ENCODE data around the gene MKNK2. TPM values are rescaled to one million over a fixed set of nuclear protein-coding genes. Genes with fewer than 3 reads are reported as not detected.

Gene MKNK2
- total RNA-seq, 6 experiments from 2014 or later, result 80.5 to 218 (median 117) TPM

DNA sequence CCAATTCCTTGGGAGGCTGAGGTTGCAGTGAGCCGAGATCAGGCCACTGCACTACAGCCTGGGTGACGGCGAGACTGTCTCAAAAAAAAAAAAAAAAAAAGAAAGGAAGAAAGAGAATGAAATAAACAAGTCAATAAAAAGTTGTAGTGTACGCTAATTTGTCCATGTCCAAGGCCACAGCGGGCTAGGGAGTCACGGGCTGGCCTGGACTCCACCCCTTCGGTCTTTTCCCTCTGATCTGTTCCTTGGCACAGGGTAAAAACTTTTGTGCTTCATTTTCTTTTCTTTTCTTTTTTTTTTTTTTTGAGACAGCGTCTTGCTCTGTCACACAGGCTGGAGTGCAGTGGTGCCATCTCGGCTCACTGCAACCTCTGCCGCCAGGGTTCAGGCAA lies 19.4 kb upstream of the MKNK2 start:
- peaks cover 0 to 15% (median 8%) of the 10 kb centered on the region in 4 donors for H3K36me3 ChIP-seq
- no peak for DNase-seq

DNA sequence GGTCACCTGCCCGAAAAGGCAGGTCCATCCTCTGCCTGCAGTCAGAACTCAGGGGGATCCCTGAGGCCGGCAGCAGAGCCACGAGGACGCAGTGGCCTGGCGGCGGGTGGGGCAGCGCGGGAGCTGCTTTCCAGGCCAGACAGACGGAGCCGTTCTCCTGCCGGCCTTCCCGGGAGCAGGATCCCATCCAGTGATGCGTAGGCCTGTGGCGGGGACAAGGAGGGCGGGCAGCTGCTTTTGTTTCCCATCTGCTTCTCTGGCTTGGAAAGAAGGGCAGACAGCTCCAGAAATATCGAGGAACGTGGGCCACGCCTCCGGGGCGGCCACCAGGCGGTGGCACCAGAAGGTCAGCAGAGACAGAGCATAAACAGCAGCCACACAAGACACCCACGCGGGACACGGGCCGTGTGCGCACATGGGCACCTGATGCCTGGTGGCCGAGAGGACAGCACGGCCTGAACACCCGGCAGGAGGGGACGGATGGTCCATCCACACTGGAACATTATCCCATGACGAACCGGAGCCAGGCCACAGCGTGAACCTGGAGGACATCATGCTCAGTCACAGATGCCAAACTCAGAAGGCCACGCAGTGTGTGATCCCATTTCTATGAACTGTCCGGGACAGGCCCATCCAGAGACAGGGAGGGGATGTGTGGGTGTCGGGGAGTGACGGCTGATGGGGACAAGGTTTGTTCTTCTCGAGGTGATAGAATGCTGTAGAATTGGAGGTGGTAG lies 13.9 kb upstream of the MKNK2 start:
- ATAC-seq (no peak), DNase-seq (peak in 1 of 3 donors; percentile 49)
- no peaks in the 10 kb centered on the region for H3K9me3 ChIP-seq
- H3K36me3 ChIP-seq, result no peaks in the 10 kb centered on the region
- 100% methylated on average over 2 of the region's 38 CpGs for WGBS (ENCODE audit: insufficient coverage, low coverage, low lambda C conversion rate, missing lambda C conversion rate)
- peaks cover 0 to 20% (median 7%) of the 10 kb centered on the region in 4 donors for H3K4me1 ChIP-seq
- no peak for TF ChIP-seq POLR2A (IDR thresholded peaks at IDR 0.05)
- TF ChIP-seq CTCF (IDR thresholded peaks at IDR 0.05), result no peak
- intact Hi-C loops (cut with DNase I), result no loop called here
- peak overlapping the region in 1 of 3 donors; percentile 10 for H3K27ac ChIP-seq
- H3K4me3 ChIP-seq, result no peak overlapping the region
- no peaks in the 10 kb centered on the region for H3K27me3 ChIP-seq

More for the DNA sequence above, 19.4 kb upstream of the MKNK2 start:
- Histone ChIP-seq H3K27me3 (no peaks in the 10 kb centered on the region), H3K9me3 (no peaks in the 10 kb centered on the region), H3K4me3 (no peak overlapping the region), H3K27ac (no peak overlapping the region), H3K4me1 (peaks cover 0 to 8% (median 4%) of the 10 kb centered on the region in 4 donors)
- 81% methylated on average over 9 of the region's 10 CpGs for WGBS (ENCODE audit: insufficient coverage, low coverage, low lambda C conversion rate, missing lambda C conversion rate)
- ATAC-seq, result peak in 2 of 4 donors; percentile 19 to 25
- TF ChIP-seq POLR2A (IDR thresholded peaks at IDR 0.05) (no peak), CTCF (IDR thresholded peaks at IDR 0.05) (no peak)
- intact Hi-C loops (cut with DNase I), result loop anchor here (2.0 to 5.0 kb wide), 2 partner anchors 48 to 54 kb away; no protein-coding TSS in a partner anchor

- 38% methylated on average over 8 of the region's 13 CpGs for WGBS (ENCODE audit: insufficient coverage, low coverage, low lambda C conversion rate, missing lambda C conversion rate)
- H3K27me3 ChIP-seq, result no peaks in the 10 kb centered on the region
- H3K4me3 ChIP-seq, result no peak overlapping the region
- peaks cover 0 to 24% (median 6%) of the 10 kb centered on the region in 4 donors for H3K4me1 ChIP-seq
- TF ChIP-seq CTCF (IDR thresholded peaks at IDR 0.05), result no peak
- TF ChIP-seq POLR2A (IDR thresholded peaks at IDR 0.05), result no peak
- no peaks in the 10 kb centered on the region for H3K36me3 ChIP-seq
- peak overlapping the region in 1 of 3 donors; percentile 10 for H3K27ac ChIP-seq
- intact Hi-C loops (cut with DNase I), result no loop called here
- ATAC-seq (no peak), DNase-seq (peak in 1 of 3 donors; percentile 53)
- no peaks in the 10 kb centered on the region for H3K9me3 ChIP-seq
These were observed 13.3 kb upstream of the MKNK2 start for GRCh38 chr19:2064395-2064787.

- Histone ChIP-seq H3K9me3 (no peaks in the 10 kb centered on the region), H3K36me3 (no peaks in the 10 kb centered on the region), H3K4me1 (peaks cover 0 to 24% (median 9%) of the 10 kb centered on the region in 4 donors), H3K4me3 (no peak overlapping the region), H3K27ac (no peak overlapping the region), H3K27me3 (no peaks in the 10 kb centered on the region)
- intact Hi-C loops (cut with DNase I), result no loop called here
- DNase-seq, result no peak
- 69% methylated on average over 7 of the region's 8 CpGs for WGBS (ENCODE audit: insufficient coverage, low coverage, low lambda C conversion rate, missing lambda C conversion rate)
- TF ChIP-seq CTCF (IDR thresholded peaks at IDR 0.05) (no peak), POLR2A (IDR thresholded peaks at IDR 0.05) (no peak)
- ATAC-seq, result no peak
These were observed 12.8 kb upstream of the MKNK2 start for GRCh38 chr19:2063824-2064223.

Measured in right lobe of liver (tissue), 6 donors.